KMS-11 (cell line): ENCODE data around the gene SMIM29.

Experiments
- H2AFZ ChIP-seq: fragments of 200-600 bp; sonication (generic); 2 replicates; pipeline ENCODE4 v1.6.1; 2016; ENCODE audit warnings: antibody characterized with exemption, mixed run types, low read depth
- H3K27ac ChIP-seq: fragments of 200-600 bp; sonication (generic); 2 replicates; pipeline ENCODE4 v1.6.1; 2016; ENCODE audit warnings: mild to moderate bottlenecking, mixed run types
- H3K27me3 ChIP-seq: fragments of 200-600 bp; sonication (generic); 2 replicates; pipeline ENCODE4 v1.6.1; 2017; ENCODE audit warnings: mild to moderate bottlenecking, low read depth, mixed run types, moderate library complexity; ENCODE audit not compliant: insufficient read depth
- H3K36me3 ChIP-seq: fragments of 200-600 bp; sonication (generic); 2 replicates; pipeline ENCODE4 v1.6.1; 2017; ENCODE audit warnings: mild to moderate bottlenecking, mixed run types; ENCODE audit not compliant: insufficient read depth
- H3K4me1 ChIP-seq: fragments of 200-600 bp; sonication (generic); 2 replicates; pipeline ENCODE4 v1.6.1; 2016; ENCODE audit warnings: mild to moderate bottlenecking, low read depth, mixed run types; ENCODE audit not compliant: poor library complexity, severe bottlenecking
- H3K4me2 ChIP-seq: fragments of 200-600 bp; sonication (generic); 2 replicates; pipeline ENCODE4 v1.7.0; 2016; ENCODE audit warnings: mild to moderate bottlenecking, mixed run types
- H3K4me3 ChIP-seq: fragments of 200-600 bp; sonication (generic); IDR thresholded peaks from 2 replicates; pipeline ENCODE4 v1.6.1; 2017; ENCODE audit warnings: low read depth, low read length, mixed read lengths; ENCODE audit not compliant: insufficient read depth
- H3K79me2 ChIP-seq: fragments of 200-600 bp; sonication (generic); 2 replicates; pipeline ENCODE4 v1.6.1; 2016; ENCODE audit warnings: low read depth, mixed run types; ENCODE audit not compliant: insufficient read depth
- H3K9ac ChIP-seq: fragments of 200-600 bp; sonication (generic); 2 replicates; pipeline ENCODE4 v1.6.1; 2016; ENCODE audit warnings: mild to moderate bottlenecking, mixed run types
- H4K20me1 ChIP-seq: fragments of 200-600 bp; sonication (generic); 2 replicates; pipeline ENCODE4 v1.6.1; 2016; ENCODE audit warnings: mild to moderate bottlenecking, mixed run types; ENCODE audit not compliant: insufficient read depth
- TF ChIP-seq, protein P1 (sequence below): fragments of 200-600 bp; sonication (generic); conservative IDR thresholded peaks from 2 replicates; pipeline ENCODE4 v1.6.1; 2017; ENCODE audit warnings: low read depth, mild to moderate bottlenecking, antibody characterized with exemption, low read length, moderate library complexity, mixed read lengths

SMIM29 gene

DNA sequence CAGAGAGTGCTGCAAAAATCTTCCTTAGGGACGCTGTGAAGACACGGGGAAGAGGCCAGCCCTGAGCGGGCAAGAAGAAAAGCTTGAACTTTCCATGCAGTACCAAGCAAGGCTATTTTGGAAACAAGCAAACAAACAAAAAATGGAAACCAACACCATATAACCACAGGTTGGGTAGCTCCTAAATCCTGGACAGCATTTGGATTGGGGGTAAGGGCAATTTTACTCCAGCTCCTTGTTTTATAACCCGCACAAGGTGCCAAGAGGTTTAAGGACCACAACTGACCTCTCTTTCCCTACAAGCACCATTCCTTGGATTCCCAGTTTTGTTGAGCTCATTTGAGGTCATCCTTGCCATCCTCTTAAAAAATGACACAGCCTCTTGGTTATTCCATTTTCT lies 31.4 kb upstream of the SMIM29 start:
- Histone ChIP-seq H2AFZ (no peak overlapping the region), H3K4me1 (no peaks in the 10 kb centered on the region), H3K27ac (no peak overlapping the region), H3K4me3 (no peak overlapping the region), H3K79me2 (no peaks in the 10 kb centered on the region), H3K9ac (no peak overlapping the region), H3K4me2 (no peak overlapping the region), H3K27me3 (no peaks in the 10 kb centered on the region), H4K20me1 (no peaks in the 10 kb centered on the region), H3K36me3 (no peaks in the 10 kb centered on the region)
- TF ChIP-seq, protein P1, sequence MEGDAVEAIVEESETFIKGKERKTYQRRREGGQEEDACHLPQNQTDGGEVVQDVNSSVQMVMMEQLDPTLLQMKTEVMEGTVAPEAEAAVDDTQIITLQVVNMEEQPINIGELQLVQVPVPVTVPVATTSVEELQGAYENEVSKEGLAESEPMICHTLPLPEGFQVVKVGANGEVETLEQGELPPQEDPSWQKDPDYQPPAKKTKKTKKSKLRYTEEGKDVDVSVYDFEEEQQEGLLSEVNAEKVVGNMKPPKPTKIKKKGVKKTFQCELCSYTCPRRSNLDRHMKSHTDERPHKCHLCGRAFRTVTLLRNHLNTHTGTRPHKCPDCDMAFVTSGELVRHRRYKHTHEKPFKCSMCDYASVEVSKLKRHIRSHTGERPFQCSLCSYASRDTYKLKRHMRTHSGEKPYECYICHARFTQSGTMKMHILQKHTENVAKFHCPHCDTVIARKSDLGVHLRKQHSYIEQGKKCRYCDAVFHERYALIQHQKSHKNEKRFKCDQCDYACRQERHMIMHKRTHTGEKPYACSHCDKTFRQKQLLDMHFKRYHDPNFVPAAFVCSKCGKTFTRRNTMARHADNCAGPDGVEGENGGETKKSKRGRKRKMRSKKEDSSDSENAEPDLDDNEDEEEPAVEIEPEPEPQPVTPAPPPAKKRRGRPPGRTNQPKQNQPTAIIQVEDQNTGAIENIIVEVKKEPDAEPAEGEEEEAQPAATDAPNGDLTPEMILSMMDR, result no peak

DNA sequence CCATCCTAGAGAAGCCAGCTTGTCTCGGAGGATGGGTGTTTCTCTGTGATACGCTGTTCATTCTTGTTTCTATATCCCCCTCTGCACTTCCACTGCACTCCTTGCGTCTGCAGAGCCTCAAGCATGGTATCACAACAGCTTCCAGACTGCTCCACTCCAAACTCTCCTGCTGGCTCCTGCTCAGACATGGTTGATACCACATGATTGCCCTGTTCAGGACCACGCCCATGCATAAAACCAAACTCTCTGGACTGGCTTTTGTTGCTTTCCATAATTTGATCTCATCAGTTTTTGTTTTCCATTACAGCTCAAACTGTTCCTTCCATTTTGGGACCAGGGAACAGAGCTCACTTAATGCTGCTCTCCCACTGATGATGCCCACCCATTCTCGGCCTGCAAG lies 30.0 kb upstream of the SMIM29 start:
- Histone ChIP-seq H3K27me3 (no peaks in the 10 kb centered on the region), H3K79me2 (no peaks in the 10 kb centered on the region), H3K27ac (no peak overlapping the region), H3K4me3 (no peak overlapping the region), H3K9ac (no peak overlapping the region), H3K36me3 (no peaks in the 10 kb centered on the region), H3K4me2 (no peak overlapping the region), H2AFZ (no peak overlapping the region), H4K20me1 (no peaks in the 10 kb centered on the region), H3K4me1 (no peaks in the 10 kb centered on the region)
- TF ChIP-seq, protein P1, result no peak

DNA sequence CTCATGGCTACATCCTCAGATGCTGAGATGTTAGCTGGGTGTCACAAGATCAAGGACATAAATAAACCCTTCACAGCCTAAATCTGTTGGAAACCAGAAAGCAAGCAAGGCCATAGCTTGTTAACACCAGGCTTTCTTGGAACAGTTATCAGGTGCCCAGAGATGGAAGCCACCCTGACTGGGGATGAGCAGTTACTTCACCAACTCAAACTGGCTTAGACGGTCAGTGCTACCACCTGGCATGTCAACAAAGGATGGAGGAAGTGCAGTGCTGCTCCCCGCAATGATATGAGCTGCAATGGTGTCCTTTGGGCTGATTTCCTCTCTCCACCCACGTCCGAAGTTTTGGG lies 28.9 kb upstream of the SMIM29 start:
- Histone ChIP-seq H3K27ac (no peak overlapping the region), H3K4me3 (no peak overlapping the region), H4K20me1 (no peaks in the 10 kb centered on the region), H3K36me3 (no peaks in the 10 kb centered on the region), H3K79me2 (no peaks in the 10 kb centered on the region), H3K9ac (no peak overlapping the region), H3K4me2 (no peak overlapping the region), H3K27me3 (no peaks in the 10 kb centered on the region), H2AFZ (no peak overlapping the region), H3K4me1 (no peaks in the 10 kb centered on the region)
- TF ChIP-seq, protein P1, result no peak

DNA sequence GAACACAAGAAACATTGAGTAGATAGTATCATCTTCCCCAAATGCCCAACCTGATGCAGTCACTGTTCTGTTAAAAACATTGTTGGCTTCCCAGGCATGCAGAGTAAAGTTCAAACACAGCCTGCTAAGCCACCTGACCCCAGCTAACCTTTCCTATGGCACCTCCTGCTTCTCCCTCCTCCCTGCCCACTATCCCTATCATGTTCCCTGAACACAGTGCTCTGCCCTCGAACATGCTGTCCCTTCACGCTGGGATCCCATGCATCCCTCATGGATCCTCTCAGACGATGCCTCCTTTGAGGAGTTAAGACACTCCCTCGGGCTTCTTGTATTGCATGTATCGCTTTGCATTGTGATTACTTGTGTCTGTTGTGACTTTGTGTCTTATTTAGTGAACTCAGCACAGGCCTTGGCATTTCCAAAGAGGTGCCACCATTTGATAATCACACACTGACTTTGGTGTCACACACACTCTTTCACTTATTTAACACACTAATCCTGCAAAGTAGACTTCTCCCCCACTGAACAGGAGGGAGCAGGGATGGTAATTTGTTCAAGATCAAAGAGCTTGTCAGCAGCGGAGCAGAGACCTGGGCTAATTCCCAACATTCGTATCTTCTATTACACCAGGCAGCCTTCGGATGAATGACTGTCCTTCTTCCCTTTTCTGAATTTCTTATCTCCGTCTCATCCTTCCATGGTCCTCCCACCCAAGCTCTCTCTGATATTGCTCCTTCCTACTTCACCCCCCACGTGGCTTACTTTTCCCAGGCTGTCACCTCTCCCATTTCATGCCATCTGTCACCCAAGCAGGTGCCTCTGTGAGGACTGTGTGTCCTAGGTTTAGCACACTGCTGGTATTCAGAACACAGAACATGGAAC lies 28.3 kb upstream of the SMIM29 start:
- H3K27ac ChIP-seq, result no peak overlapping the region
- no peak overlapping the region for H3K4me2 ChIP-seq
- TF ChIP-seq, protein P1, result no peak
- no peaks in the 10 kb centered on the region for H3K27me3 ChIP-seq
- H3K79me2 ChIP-seq, result no peaks in the 10 kb centered on the region
- no peak overlapping the region for H3K9ac ChIP-seq
- no peak overlapping the region for H2AFZ ChIP-seq
- no peak overlapping the region for H3K4me3 ChIP-seq
- H3K36me3 ChIP-seq, result no peaks in the 10 kb centered on the region
- no peaks in the 10 kb centered on the region for H4K20me1 ChIP-seq
- H3K4me1 ChIP-seq, result no peaks in the 10 kb centered on the region
